NK-92 treated with Interleukin-12 subunit alpha and Interleukin-12 subunit beta, amount 100 ng/mL, for 24 hours (cell line): ENCODE data around the gene ACVR1.
"Not testable (repeated sequence)": the region's sequence is repeated elsewhere in the genome, so short reads cannot be mapped to it uniquely, and the experiment has no call there.

Experiments
- DNase-seq: peaks from one replicate; lab custom pipeline; 2025; lab: John Stamatoyannopoulos, UW

Gene ACVR1

DNA sequence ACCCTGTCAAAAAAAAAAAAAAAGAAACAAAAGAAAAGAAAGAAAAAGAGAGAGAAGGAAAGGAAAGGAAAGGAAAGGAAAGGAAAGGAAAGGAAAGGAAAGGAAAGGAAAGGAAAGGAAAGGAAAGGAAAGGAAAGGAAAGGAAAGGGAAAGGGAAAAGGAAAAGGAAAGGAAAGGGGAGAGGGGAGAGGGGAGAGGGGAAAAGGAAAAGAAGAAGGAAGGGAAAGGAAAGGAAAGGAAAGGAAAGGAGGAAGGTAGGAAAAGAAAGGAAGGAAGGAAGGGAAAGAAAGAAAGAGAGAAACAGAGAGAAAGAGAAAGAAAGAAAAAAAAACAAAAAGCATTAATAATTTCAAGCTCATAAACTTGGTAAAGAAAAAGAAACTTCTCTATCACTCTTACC, 49.5 kb downstream of the ACVR1 start:
- DNase-seq: not testable (repeated sequence)

DNA sequence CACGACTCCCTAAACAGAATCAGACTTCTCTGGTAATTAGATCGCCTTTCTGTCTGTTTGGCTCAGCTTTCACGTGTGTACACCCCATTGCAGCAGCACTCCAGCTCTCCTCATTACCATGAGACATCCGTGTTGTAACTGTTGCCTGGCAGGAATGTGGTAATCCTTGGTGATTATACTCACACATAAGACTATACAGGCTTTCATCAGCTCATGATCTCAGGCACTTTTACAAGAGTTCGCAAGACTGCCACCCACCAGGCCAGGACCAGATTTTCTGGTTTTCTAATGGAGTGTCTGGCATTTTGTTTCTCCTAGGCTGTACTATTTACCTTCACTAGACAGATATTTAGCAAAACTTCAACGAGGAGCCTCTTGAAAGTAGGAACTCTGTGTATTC, 50.2 kb downstream of the ACVR1 start:
- DNase-seq: no peak

DNA sequence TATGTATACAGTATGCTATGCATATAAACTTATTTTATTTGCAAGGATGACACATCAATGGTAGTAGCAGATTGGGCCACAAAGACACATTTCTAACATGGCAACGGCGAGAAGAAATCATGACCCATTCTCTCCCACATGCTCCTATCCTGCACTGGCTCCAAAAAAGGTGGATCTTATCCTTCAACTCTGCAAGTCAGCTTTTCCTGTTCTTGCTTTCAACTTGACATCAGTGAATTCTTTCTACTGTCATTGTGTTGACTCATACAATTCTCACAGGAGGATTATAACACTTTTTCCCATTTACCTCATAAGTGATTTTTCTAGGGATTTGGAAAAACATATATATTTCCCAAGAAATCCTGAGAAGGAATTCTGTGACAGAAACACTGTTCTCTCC, 53.1 kb downstream of the ACVR1 start:
- DNase-seq: no peak

DNA sequence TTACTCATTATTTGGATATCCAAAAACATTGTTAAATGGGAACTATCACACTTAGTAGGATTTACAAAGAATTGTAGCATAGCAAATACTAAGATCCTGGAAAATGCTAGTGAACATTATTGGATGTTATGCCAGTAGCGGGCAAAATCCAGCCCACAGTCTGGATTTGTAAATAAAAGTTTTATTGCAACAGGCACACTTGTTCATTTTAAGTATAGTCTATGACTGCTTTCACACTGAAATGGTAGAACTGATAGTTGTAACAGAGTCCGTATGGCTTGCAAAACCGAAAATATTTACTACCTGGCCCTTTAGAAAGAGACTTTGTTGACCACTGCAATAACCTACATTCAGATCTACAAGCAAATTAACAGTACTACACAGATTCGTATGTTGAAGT, 53.6 kb downstream of the ACVR1 start:
- DNase-seq: no peak

DNA sequence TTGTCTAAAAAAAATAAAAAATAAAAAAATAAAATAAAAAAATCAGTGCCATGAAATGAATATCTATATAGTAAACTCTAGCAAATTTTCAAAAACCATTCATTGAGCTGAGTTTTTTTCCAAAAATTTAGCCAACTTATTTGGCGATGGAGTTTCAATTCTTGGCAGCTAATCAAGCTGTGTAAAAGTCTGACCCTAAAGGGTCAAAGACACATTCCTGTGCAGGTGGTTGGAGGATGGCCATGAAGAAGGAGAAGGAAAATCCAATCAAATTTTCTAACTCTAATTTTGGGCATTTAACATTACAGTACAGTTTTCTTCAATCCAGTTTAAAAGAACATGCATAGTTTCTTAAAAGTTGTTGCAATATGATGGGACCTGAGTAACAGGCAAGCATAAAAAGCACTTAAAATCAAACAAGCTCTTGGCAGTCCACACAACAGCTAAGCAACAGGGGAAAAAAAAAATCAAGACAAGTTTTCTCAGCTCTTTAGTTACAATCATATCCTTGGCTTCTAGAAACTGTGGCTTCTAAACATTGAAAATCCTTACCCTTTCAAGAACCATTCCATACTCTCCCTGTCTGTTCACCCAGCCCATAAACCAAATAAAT, 54.5 kb downstream of the ACVR1 start:
- DNase-seq: no peak

DNA sequence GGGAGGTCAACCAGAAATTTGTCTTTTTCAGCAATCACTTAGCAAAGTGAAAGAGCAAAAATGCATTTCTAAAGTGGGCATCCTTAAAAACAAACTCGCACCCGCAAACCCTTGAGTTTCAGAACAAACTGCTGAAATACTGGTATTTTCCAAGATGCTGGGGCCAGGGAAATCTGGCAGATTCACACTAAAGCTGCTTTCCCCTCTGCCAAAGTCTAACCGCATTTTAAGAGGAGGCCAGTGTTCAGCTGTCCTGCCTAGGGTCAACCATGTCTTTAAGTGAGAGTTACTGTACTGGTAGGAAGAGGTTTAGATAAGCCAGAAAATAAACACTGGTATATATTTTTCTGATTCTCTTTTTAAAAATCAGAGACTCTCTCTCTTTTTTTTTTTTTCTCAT, 55.9 kb downstream of the ACVR1 start:
- DNase-seq: no peak

DNA sequence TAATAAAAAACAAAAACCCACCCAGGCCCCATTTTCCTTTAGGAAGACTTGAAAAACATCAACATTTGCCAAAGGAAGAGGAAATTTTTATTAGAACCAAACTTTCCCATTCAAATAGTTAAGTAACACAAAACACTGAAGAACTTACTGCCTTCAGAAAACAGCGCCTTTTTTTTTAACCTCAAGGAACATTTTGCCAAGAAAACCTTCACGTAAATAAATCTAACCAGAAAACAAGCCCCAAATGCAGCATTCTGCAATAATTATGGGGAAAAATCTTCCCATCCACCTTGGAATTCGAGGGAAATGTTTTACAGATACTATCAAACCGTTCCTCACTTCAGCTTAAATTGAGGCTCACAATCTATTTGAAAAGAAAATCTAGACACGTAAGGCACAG, 56.4 kb downstream of the ACVR1 start:
- no peak for DNase-seq

DNA sequence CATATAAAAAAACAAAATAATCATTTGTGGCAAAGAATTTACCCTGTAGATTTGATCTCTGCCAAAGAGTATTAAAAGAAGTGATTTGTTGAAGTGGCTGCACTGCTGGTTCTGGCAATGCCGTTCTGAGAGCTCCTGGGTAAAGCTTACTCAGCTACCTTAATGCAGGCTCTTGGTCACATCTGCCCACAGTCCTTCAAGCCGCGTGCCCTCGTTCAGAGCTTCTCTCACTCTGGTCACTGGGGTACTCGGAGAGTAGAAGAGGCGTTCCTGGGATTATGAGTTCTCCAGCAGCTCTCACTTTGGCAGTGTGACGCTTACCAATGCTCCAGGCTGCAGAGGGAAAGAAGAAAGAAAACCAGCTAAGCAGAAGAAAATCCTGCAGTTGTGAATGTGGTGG, 57.9 kb downstream of the ACVR1 start:
- no peak for DNase-seq

DNA sequence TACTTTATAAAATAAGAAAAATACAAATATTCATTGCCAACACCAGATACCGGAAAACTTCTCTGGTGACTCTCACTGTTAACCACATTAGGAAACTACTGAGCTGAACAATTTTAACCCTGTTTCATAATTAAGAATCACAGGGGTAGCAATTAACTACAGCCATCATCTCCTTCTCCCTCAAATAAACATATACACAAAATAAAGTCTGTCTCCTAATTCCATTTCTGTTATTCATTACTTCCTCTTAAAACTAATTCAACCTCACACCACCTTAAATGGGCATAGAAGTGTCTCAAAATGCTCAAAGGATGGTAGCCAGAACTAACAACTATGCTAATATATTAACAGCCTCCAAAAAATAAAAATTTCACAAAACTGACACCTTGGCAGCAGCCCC, 60.7 kb downstream of the ACVR1 start:
- no peak for DNase-seq

DNA sequence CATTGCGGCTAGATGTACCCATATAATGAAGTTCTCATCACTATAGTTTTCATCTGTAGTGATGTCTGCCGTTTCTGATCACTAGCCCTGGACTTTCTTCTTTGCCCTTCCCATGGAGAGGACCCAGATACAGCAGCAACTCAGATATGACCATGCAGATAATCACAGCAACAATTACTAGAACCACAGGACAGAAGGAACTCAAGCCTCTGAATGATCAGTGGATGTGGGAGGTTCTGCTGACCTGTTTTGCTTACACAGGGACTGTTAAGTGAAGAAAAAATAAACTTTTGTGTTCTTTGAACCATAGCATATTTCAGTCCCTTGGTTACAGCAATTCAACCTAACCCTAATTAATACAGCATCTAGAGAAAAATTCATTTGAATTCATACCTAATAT, 62.7 kb downstream of the ACVR1 start:
- no peak for DNase-seq

DNA sequence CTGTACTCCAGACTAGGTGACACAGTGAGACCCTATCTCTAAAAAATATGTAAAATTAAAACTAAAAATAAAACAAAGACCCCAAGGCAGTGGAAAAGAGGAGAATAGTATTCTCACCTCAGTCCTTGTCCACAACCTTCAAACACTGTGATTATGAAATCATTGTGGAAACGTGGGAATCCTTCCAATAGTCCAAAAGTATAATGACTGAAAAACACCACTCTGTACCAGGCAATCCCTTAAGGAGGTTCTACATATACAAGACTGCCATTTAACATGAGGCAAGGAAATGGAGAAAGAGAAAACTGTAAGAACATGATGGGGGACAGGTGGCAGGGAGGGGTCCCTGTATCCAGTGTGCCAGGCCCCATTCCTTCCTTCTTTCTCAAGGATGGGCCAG, 66.1 kb downstream of the ACVR1 start:
- no peak for DNase-seq

DNA sequence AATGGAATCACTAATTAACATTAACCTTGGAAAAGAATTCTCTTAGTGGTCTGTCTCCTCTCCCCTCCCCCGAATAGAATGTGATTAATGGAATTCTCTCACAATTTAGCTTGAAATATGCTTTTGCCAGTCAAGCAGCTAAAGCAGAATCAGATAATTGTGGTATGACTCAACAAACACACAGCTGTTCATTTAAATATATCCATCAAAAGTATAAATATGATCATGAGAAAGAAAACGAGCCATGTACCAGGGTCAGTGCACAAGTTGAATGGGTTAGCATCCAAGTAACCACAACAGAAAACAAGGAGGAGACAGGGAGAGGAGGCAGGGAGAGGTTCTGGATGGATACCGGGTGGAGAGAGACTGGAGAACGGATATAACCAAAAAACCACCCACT, 66.9 kb downstream of the ACVR1 start:
- no peak for DNase-seq

DNA sequence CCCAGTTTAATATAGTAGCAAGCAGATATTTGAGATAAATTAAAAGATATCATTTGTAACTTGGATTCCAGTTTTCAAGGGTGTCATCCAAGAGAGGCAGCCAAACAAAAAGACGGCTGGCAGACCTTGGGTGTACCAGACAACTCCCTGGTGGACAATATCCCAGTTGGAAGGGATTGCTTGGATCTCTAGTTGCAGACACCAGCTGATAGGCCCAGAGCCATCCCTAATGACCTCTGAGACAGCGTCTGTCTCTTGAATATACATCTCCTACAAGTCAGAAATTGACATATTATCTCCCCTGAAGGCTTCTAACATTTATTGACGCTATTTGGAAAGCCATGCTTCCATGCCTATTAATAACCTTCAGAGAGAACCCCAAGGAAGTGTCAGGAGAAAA, 67.7 kb downstream of the ACVR1 start:
- DNase-seq: no peak

DNA sequence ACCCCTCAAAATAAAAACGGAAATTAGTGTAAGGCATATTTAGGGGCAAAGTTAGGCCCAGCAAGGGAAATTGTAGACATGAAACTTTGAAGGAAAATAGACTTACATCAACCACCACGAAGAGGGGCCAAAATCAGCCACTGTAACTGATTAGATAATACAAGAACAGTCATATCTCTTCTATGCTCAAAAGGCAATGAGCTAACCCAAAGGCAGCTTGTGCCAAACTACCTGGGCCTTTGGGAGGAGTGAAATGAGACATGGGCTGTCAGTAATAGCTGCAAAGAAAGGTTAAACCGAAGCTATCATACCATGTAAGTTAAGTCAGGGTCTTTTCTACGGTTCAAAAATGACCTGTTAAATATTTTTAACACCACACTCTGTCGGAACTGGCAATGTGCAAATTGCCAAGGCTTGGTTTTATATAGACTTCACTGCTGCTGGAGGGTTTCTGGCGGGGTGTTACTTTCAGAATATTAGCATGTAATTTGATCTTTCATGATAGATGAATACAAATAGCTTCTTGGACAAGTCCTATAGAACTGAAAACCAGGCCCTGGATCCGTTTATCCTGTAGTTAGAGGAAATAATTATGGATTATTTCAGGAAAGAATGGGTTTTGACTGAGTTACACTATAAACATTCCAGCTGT, 69.6 kb downstream of the ACVR1 start:
- DNase-seq: no peak

DNA sequence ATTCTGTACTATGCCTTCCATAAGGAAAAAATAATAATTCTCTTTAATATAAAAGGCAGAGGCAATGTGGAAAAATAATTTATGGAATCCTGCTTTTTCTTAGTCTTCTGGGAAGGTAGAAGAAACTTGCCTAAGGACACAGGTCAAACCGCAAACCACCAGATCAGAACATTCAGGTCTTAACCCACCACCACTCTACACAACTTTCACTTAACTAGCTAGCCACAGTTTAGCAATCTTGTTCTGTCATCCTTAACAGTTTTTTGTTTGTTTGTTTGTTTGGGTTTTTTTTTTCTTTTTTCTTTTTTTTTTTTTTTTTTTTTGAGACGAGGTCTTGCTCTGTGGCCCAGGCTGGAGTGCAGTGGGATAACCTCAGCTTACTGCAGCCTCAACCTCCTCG, 70.6 kb downstream of the ACVR1 start:
- no peak for DNase-seq

DNA sequence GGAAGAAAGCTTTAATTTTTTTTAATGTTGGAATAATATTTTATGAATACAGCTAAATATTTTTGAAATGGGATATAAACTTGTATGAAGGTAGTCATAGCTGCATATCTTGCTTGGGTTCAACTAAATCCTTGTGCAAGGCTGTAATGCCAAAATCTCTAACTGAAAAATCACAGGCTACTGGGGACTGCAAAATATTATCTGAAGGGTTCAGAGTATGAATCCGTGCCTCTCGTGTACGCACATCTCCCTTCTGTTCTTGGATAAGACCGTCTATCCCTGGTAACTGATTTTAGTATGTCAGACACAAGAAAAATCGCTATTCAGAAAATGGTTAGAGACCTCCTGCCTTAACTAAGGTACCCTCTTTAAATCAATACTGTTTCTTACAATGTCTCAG, 71.8 kb downstream of the ACVR1 start:
- no peak for DNase-seq

DNA sequence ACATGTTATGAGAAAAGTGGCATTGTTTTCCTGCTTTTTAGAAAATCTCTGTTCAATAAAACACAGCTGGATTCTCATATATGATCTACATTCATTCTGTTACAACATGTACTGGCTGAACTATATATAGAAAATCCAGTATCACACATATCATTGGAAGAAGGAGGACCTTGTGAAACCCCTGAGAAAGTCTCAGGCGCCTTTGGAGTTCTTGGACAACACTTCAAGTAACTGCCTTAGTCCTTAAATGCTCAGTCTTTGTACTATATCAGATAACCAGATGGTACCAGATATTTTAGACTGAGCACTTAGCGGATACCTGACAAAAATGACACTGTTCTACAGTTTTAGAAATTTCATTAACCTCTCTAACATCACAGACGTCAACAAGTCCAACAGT, 72.2 kb downstream of the ACVR1 start:
- no peak for DNase-seq

DNA sequence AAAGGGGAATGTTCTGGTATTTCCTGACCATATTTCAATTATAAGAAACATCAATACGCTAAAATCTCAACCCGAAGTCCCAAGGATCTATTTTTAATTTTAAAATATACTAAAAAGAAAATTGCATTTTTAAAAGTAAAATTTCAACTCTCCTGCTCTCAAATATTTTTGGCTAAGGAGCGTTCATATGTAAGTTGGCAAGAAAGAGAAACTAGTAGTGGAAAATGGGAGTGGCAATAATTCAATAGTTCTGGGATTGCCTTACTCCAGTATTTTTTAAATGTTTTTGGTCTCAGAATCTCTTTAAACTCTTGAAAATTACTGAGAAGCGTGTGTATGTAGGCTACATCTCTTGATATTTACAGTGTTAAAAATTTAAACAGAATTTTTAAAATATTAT, 72.7 kb downstream of the ACVR1 start:
- DNase-seq: no peak

DNA sequence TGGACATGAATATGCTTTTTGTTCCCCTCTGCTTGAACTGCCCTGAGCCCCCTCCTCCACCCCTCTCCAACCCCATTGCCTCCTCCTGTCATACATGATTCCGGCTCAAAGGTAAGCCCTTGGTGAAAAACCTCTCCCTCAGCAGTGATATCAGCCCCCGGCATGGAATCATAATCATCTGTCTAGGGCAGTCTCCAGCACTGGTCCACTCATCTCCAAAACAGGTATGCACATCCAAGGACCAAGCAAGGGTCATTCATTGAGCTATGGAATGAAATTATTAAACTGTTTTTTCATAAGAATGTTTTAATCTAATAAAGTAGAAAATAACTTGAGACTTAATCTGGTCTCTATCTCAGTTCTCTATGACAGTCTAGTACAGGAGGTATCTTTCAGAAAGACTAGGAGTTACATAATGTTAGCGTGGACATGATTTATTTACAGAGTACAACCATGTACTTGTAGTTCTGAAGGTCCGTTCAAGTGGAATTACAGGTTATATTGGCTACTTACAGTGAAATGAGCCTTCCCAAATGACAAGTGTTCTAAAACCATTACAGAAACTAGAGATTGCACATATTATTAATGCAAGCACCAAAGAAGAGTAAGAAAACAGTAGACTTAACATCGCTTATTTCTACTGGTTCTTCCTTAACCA, 75.2 kb downstream of the ACVR1 start:
- DNase-seq: no peak

DNA sequence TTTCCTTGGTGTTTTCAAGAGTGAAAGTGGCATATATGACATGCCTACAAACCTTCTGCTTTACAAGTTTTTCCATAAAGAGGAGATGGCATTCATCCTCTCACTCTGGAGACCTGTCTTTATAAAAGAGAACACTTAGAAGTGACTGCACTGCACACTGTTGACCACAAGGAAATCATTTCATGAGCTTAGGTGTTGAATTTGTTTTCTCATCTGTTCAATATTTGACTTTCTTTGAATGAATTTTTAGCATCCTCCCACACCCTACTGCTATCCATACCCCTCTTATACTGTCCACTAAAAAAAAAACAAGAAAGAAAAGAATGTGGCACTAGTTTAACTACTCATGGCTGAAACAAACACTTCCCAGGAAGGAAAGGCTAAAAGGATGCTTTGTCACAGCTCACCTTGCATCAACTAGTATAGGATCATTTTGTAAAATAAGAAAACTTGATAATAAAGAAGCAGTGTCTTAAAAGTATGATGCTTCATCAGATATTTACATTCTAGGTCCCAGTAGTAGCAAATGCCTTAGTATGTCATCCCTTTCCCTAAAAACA, 83.0 kb downstream of the ACVR1 start:
- DNase-seq: no peak

DNA sequence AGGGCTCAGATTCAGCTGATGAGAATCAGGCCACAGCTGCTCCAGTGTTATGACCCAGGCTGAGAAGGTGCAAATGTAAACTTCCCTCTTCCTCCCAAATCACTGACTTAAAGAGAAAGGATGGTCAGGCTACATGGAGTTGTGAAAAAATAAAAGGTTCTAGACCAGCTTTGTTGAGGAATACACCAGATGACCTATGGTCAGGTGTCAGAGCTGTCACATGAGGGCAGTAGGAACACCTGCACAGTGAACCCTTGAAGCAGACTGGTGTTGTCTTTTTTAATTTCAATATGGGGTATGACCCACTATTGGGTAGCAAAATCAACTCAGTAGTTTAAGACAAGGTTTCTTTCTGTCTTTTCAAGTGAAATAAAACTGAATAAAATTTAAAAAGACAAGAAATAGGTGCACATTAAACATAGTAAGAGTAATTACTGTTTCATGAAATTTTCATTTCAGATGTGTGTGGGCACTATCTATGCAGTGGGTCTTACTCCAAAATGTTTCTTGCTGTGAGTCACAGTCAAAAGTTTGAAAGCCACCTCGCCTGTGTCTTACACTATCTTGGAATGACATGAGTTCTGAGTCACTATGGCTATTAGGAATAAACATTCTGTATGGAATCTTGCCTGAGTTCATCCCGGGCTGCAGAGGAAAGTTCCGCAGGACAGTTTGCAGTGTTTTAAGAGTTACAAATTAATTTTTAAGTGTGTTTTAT, 83.6 kb downstream of the ACVR1 start:
- DNase-seq: no peak

DNA sequence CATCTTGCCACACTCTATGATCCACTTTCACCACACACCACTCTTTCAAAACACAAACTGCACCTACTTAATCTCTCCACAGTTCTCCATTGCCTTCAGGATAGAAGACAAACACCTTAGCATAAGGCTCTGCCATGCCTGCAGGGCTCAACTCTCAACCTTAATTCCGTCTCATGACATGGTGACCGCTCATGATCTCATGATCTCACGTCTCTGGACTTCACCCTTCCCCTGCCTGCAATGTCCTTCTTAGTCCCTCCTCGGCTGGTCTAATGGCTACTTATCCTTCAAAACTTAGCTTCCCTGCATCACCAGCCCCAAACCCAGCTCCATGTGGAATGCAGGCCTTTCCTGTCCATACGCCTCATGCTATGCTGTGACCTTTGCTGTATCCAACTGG, 85.3 kb downstream of the ACVR1 start:
- no peak for DNase-seq
